ENCODE data around the gene CALML3.
"Not testable (repeated sequence)": the region's sequence is repeated elsewhere in the genome, so short reads cannot be mapped to it uniquely, and the experiment has no call there.

Gene CALML3

GRCh38 chr10:5524641-5525560, at the start of gene CALML3:
Gene CALML3 (plus strand): TSS chr10:5524961. CDS start chr10:5525086, 125 bp downstream.
- peak; percentile 45 for DNase-seq

- DNase-seq: not testable (repeated sequence)
Observed at GRCh38 chr10:5475088-5475487, 49.7 kb upstream of the CALML3 start.

- DNase-seq: not testable (repeated sequence)
Observed at GRCh38 chr10:5475974-5476807, 48.6 kb upstream of the CALML3 start.

- DNase-seq: no peak
Observed at GRCh38 chr10:5476918-5477525, 47.7 kb upstream of the CALML3 start.

- DNase-seq: no peak
Observed at GRCh38 chr10:5477948-5478693, 46.6 kb upstream of the CALML3 start.

GRCh38 chr10:5478694-5479305, 46.0 kb upstream of the CALML3 start:
- DNase-seq: no peak

GRCh38 chr10:5479481-5480161, 45.1 kb upstream of the CALML3 start:
- no peak for DNase-seq

- DNase-seq: no peak
Observed at GRCh38 chr10:5480162-5480941, 44.4 kb upstream of the CALML3 start.

GRCh38 chr10:5481121-5481520, 43.6 kb upstream of the CALML3 start:
- no peak for DNase-seq

GRCh38 chr10:5482016-5482415, 42.7 kb upstream of the CALML3 start:
- no peak for DNase-seq

- DNase-seq: no peak
Observed at GRCh38 chr10:5484205-5484604, 40.6 kb upstream of the CALML3 start.

GRCh38 chr10:5485290-5485689, 39.5 kb upstream of the CALML3 start:
- no peak for DNase-seq

- DNase-seq: no peak
Observed at GRCh38 chr10:5485948-5486852, 38.6 kb upstream of the CALML3 start.

GRCh38 chr10:5486853-5487235, 37.9 kb upstream of the CALML3 start:
- DNase-seq: no peak

GRCh38 chr10:5488272-5489161, 36.2 kb upstream of the CALML3 start:
- DNase-seq: peak; percentile 84

- DNase-seq: no peak
Observed at GRCh38 chr10:5490032-5490431, 34.7 kb upstream of the CALML3 start.

GRCh38 chr10:5490698-5491464, 33.9 kb upstream of the CALML3 start:
- DNase-seq: no peak

GRCh38 chr10:5491477-5491876, 33.3 kb upstream of the CALML3 start:
- no peak for DNase-seq

Measured in NCI-H510A treated with DMSO at 0.1 percent for 48 hours (cell line).